HepG2 (cell line): ENCODE results near the gene ETHE1. TPM values are rescaled to one million over a fixed set of nuclear protein-coding genes. Genes with fewer than 3 reads are reported as not detected.

Experiments used
- ASH2L ChIP-seq: fragments of 300-600, 200-600 bp; sonication (generic); IDR thresholded peaks from 2 replicates; pipeline ENCODE4 v1.7.0; 2017; ENCODE audit warnings: low read depth, mild to moderate bottlenecking, moderate library complexity, mixed read lengths, low read length; ENCODE audit not compliant: insufficient read length
- BCL6 ChIP-seq: IDR thresholded peaks from 2 replicates; pipeline ENCODE4 v1.6.1; 2016; ENCODE audit warnings: missing genetic modification reagents, missing compliant biosample characterization
- EP300 ChIP-seq, 3 experiments: sonication (generic) in 1 of 3; formaldehyde crosslinking in 1 of 3; IDR thresholded peaks; 2 replicates each; pipeline versions ENCODE4 v1.5.1 to v1.6.1; 2011 to 2020; ENCODE audit warnings: low read depth in 2 of 3, low read length in 2 of 3, borderline replicate concordance in 1 of 3, improper control_type of control experiment in 1 of 3, mild to moderate bottlenecking in 1 of 3, missing genetic modification reagents in 1 of 3, moderate library complexity in 1 of 3
- GPN1 ChIP-seq: sonication (generic); formaldehyde crosslinking; IDR thresholded peaks from 2 replicates; pipeline ENCODE4 v1.5.1; 2020; ENCODE audit warnings: missing genetic modification reagents, borderline replicate concordance
- HBP1 ChIP-seq: IDR thresholded peaks from 2 replicates; pipeline ENCODE4 v1.6.1; 2016; ENCODE audit warnings: low read depth, control low read depth
- HNF4A ChIP-seq: sonication (generic); formaldehyde crosslinking; IDR thresholded peaks from 2 replicates; pipeline ENCODE4 v1.4.0; 2020; ENCODE audit warnings: missing genetic modification reagents
- HNRNPK ChIP-seq: fragments of 200-400 bp; formaldehyde crosslinking; IDR thresholded peaks from 2 replicates; pipeline ENCODE4 v1.6.1; 2018; ENCODE audit warnings: low read length, low read depth, moderate library complexity, mild to moderate bottlenecking; ENCODE audit not compliant: poor library complexity, severe bottlenecking
- IRF2 ChIP-seq: IDR thresholded peaks from 2 replicates; pipeline ENCODE4 v1.6.1; 2018; ENCODE audit warnings: missing genetic modification reagents, missing compliant biosample characterization
- ISX ChIP-seq: sonication (generic); formaldehyde crosslinking; conservative IDR thresholded peaks from 2 replicates; pipeline ENCODE4 v1.5.0; 2020; ENCODE audit warnings: missing genetic modification reagents
- MTA1 ChIP-seq: sonication (generic); formaldehyde crosslinking; IDR thresholded peaks from 2 replicates; pipeline ENCODE4 v1.4.0; 2020; ENCODE audit warnings: missing genetic modification reagents, mild to moderate bottlenecking, borderline replicate concordance
- NR0B2 ChIP-seq: sonication (generic); formaldehyde crosslinking; IDR thresholded peaks from 2 replicates; pipeline ENCODE4 v1.4.0; 2020; ENCODE audit warnings: mild to moderate bottlenecking, missing genetic modification reagents
- SMARCE1 ChIP-seq: fragments of 450-650 bp; IDR thresholded peaks from 2 replicates; pipeline ENCODE4 v1.6.1; 2017; ENCODE audit warnings: borderline replicate concordance
- SP1 ChIP-seq, 2 experiments: fragments of 450-650 bp in 1 of 2; sonication (generic) in 1 of 2; formaldehyde crosslinking in 1 of 2; IDR thresholded peaks; 2 replicates each; pipeline versions ENCODE4 v1.4.0 to v1.6.1; 2016 to 2020; ENCODE audit warnings: missing genetic modification reagents in 1 of 2
- ZBED4 ChIP-seq: sonication (generic); formaldehyde crosslinking; IDR thresholded peaks from 2 replicates; pipeline ENCODE4 v1.4.0; 2020; ENCODE audit warnings: missing genetic modification reagents, borderline replicate concordance
- ZNF24 ChIP-seq: fragments of 450-650 bp; IDR thresholded peaks from 2 replicates; pipeline ENCODE4 v1.6.1; 2017; ENCODE audit warnings: antibody characterized with exemption, mild to moderate bottlenecking
- ZNF557 ChIP-seq: sonication (generic); formaldehyde crosslinking; IDR thresholded peaks from 2 replicates; pipeline ENCODE4 v1.4.0; 2020; ENCODE audit warnings: missing genetic modification reagents
- ZNF572 ChIP-seq: sonication (generic); formaldehyde crosslinking; IDR thresholded peaks from 2 replicates; pipeline ENCODE4 v1.5.1; 2020; ENCODE audit warnings: mild to moderate bottlenecking, missing genetic modification reagents
- ZNF607 ChIP-seq: sonication (generic); formaldehyde crosslinking; IDR thresholded peaks from 2 replicates; pipeline ENCODE4 v1.5.1; 2020; ENCODE audit warnings: missing genetic modification reagents, mild to moderate bottlenecking, borderline replicate concordance
- polyA plus RNA-seq, 8 experiments: library from polyadenylated mRNA; depleted of rRNA in 3 of 8; stranded (reverse) in 7 of 8; unstranded in 1 of 8; fragments of >200 nt; fragmentation: Illumina TruSeq in 4 of 8; extraction: Trizol in 4 of 8; gene quantifications; 2 replicates each; pipeline versions ENCODE4 v1.2.1 to v1.2.3, GENCODE V29; 2011 to 2016; ENCODE audit warnings: low read depth in 4 of 8, missing spikeins in 1 of 8, mixed read lengths in 1 of 8; ENCODE audit not compliant: insufficient read depth in 1 of 8
- total RNA-seq, 5 experiments: library from RNA; depleted of rRNA; stranded (reverse); fragments of >200 nt; fragmentation: Illumina TruSeq; extraction: Trizol; gene quantifications; 2 replicates each; pipeline ENCODE4 v1.2.3, GENCODE V29; 2016; ENCODE audit warnings: low read depth in 1 of 5

Gene ETHE1
- total and polyA plus RNA-seq, 2 of the 13 experiments (the other 11 are each of a cell fraction or from before 2014, with no cell fraction given): 32.5 to 58.4 TPM

- no peak for TF ChIP-seq ZBED4
- no peak for TF ChIP-seq HNRNPK
- no peak for TF ChIP-seq SP1 (IDR thresholded peaks at IDR 0.05)
- no peak; the same call in 1 of the 2 replicates for TF ChIP-seq SP1 (CRISPR knock-in tag; IDR thresholded peaks at IDR 0.05)
- no peak for TF ChIP-seq NR0B2 (CRISPR knock-in tag)
- TF ChIP-seq ISX (CRISPR knock-in tag): no peak
- TF ChIP-seq ZNF607 (CRISPR knock-in tag): no peak
- no peak for TF ChIP-seq SMARCE1
- peak; percentile 82 for TF ChIP-seq ASH2L
- TF ChIP-seq BCL6 (CRISPR knock-in tag): peak; percentile 56; the same call in 1 of the 2 replicates
- no peak for TF ChIP-seq GPN1
- no peak for TF ChIP-seq ZNF557
- TF ChIP-seq ZNF572 (CRISPR knock-in tag): peak; percentile 74; the same call in 1 of the 2 replicates
- TF ChIP-seq ZNF24: no peak
- peak; percentile 72; the same call in 1 of the 2 replicates for TF ChIP-seq IRF2 (CRISPR knock-in tag)
- 0 out of 2 replicates have a peak, but pooled peaks have one; percentile 51 for TF ChIP-seq MTA1 (CRISPR knock-in tag)
- peak; percentile 54 to 61; a peak in 2 of 4 replicates for TF ChIP-seq EP300 (IDR thresholded peaks at IDR 0.05; ENCODE audit: low read depth in 2 of 2, low read length in 2 of 2)
- TF ChIP-seq EP300 (CRISPR knock-in tag; IDR thresholded peaks at IDR 0.05; ENCODE audit: borderline replicate concordance): 0 out of 2 replicates have a peak, but pooled peaks have one; percentile 38
- TF ChIP-seq HNF4A (CRISPR knock-in tag): peak; percentile 99
- TF ChIP-seq HBP1 (CRISPR knock-in tag): no peak
These were observed 28.0 kb downstream of the ETHE1 start (continued) for GRCh38 chr19:43499042-43499441.
